ENCODE results near the gene RHOD.

The RHOD gene

DNA sequence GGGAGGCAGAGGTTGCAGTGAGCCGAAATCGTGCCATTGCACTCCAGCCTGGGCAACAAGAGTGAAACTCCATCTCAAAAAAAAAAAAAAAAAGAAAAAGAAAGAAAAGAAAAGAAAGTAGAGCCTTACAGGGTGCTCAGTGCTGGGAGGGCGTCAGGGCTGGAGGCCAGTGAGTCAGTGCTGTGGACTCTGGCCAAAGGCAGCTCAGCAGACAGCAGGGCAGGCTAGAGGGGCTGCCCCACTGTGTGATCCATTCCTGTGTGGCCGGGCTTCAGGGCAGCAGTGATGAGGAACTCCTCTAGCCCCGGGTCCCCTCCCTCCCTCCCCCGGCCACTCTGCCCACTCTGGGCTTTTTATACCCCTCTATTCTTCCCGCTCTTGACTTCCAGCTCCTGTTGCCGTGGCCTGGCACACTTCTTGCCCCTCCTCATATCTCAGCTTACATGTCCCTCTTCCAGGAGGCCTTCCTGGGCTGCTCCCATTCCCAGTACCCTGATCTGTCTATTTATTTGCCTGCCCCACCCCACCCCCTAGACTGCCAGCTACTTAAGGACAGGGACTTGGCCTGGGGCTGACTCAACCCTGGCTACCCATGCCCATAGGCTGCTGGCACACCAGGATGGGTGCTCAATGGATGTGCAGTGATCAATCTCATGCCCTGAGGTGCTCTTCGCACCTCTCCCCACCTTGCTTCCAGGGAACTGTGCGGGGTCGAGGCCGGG, 23.7 kb upstream of the RHOD start:
- no peak for DNase-seq

DNA sequence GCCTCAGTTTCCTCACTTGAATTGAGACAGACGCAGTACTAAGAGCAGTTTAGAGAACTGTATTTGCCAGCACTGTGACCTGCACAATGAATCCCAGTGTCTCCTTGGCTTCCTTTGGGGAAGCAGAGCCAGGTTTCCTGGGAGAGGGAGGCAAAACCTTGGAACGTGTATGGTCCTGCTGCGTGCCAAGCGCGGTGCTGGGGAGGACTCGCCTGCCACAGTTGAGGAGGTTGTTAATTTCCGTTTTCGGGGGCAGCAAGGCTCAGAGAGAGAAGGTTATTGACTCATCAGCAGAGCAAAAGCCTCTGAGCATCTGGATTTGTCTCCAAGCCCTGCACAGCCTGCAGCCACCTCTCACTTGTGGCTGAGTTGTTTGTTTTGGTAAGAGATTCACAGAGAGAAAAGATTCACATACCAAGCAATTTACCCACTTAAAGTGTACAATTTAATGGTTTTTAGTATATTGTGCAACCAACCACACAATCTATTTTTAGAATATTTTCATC, 22.9 kb upstream of the RHOD start:
- no peak for DNase-seq

DNA sequence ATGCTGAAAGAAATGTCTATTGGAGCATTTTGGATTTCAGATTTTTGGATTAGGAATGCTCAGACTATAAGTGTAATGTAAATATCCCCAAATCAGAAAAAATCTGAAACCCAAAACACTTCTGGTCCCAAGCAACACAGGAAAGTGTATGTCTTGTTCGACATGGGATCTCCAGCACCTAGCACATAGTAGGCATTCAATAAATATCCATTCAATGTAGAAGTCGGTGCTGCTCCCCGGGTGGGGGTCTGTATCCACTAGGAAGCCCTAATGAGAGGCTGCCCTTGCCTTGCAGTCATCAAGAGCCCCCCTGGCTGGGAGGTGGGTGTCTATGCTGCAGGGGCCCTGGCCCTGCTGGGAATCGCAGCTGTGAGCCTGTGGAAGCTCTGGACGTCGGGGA, 22.3 kb upstream of the RHOD start:
- DNase-seq, result no peak

DNA sequence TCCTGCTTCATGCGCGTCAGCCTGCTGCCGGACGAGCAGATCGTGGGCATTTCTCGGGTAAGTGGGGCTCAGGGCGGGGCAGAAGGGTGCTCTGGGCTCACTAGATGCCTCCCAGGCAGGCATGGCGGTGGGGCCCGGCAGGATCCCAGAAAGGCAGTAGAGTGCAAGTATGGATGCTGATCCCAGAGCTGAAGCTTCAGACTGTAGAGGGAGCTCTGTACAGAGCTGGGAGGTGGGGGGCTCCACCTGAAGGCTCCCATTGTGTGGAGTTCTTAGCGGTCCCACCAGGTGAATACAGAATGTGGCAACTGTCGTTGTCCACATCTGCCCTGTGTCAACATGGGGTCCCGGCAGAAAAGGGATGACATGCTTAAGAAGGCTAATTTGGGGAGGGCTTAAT, 16.5 kb upstream of the RHOD start:
- no peak for DNase-seq

DNA sequence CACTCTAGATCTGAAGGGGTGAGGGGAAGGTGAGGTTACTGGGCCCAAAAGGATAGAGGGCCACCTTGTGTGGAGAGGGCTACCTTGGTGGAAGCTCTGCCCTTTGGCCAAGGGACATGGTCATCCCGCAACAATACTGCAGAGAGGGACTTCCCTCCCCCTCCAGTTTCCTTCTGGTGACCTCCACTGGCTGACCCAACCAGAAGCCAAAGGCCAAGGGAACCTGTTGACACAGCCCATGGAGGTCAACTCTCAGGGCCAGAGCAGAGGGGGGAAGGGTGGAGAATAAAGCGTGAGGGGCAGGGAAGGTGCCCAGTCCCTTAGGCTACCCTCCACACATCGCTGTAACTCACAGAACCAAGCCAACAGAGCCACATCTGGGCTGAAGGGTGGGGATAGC, 15.0 kb upstream of the RHOD start:
- no peak for DNase-seq

DNA sequence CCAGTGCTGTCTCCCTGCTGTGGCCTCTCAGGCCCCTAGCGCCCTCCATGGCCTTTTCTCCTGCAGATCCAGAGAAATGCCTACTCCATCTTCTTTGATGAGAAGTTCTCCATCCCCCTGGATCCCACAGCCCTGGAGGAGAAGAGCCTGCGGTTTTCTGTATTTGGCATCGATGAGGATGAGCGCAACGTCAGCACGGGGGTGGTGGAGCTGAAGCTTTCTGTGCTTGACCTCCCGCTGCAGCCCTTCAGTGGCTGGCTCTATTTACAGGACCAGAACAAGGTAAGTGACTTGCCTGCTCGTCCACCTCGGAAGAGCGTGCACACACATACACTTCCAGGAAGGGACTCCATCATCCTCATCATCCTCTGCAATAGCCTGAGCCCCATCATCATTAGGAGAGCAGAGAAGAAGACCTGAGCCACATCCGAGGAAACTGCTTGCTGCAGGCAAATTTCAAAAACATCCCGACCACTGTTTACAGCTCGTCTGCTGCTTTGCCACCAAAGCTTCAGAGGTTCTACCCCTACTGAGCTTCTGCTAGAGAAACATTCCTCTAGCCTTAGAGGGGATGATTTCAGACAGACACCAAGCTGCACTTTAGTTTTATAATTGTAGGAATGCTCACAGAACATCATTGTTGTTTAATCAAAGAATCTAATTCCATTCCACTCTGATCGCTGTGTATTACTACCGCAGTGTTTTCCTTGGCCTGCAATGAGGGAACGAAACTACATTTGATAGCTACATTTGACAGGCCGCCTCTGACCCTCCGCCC, 12.9 kb upstream of the RHOD start:
- no peak for DNase-seq

DNA sequence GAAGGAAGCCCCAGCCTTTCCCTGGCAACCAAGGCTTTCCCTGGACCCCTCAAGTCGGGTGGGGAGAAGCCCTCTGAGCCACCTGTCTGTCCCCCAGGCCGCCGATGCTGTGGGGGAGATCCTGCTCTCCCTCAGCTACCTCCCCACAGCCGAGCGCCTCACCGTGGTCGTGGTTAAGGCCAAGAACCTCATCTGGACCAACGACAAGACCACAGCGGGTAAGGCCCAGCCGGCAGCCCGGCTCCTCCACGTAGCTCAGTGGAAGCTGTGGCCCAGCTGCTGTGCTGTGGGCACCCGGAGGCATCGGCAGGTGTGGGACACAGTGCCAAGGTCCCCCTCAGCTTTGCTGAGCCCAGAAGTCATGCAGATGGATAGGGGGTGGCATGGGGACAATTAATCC, 12.2 kb upstream of the RHOD start:
- DNase-seq, result no peak

DNA sequence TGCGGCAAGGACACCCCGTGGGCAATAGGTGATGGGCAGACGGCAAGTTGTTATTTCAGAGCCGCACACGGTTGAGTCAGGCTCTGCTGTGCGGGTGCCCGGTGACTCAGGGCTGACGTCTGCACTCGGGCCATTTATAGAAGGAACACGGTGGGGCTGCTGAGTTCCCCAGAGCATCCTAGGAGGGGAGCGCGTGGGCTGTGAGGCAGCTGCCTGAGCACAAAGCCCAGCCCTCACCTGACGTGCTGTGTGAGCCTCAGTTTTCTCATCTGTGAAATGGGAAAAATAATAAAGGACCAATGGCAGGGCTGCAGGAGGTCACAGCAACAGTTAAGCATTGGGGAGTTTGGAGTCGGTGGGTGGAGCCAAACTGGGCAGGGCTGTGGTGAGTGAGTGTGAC, 11.3 kb upstream of the RHOD start:
- no peak for DNase-seq

DNA sequence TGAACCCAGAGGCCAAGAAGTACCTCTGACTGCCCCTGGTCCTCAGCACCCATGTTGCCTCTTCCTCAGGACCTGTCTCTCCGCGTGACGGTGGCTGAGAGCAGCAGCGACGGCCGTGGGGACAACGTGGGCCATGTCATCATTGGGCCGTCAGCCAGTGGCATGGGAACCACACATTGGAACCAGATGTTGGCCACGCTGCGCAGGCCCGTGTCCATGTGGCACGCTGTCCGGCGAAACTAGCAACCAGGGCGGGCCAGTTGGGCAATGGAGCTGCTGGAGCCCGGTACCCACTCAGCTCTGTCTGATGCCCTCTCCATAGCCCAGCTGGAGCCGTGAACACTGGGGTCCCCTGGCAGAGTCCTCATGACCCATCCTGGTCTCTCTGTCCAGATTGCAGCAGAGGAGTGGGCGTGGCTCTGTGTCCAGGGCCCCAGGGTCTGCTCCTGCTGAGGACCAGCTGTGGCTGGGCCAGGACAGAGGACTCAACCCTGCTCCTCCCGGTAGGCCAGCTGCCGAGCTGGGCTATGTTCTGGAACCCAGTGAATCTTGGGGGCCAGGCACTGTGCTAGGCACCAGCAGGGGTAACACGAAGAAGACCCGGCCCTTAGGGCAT, 8.0 kb upstream of the RHOD start:
- no peak for DNase-seq

DNA sequence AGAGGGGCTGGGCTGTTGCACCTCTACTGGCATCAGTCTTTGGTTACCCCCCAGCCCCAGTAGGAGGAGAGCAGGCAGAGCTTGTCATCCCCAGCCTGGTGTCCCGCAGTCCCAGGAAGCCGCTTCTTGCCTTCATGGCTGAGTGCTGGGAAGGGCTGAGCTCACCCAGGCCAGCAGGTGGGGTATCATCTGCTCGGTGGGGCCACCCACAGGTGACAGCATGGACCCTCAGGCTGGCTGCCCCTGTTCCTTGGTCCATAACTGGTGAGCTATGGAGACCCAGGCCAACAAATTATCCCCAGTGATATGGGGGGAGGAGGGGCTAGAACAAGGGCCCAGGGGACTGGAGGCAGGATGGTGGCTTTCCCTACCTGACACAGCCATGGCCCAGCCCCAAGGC, 6.5 kb upstream of the RHOD start:
- no peak for DNase-seq

DNA sequence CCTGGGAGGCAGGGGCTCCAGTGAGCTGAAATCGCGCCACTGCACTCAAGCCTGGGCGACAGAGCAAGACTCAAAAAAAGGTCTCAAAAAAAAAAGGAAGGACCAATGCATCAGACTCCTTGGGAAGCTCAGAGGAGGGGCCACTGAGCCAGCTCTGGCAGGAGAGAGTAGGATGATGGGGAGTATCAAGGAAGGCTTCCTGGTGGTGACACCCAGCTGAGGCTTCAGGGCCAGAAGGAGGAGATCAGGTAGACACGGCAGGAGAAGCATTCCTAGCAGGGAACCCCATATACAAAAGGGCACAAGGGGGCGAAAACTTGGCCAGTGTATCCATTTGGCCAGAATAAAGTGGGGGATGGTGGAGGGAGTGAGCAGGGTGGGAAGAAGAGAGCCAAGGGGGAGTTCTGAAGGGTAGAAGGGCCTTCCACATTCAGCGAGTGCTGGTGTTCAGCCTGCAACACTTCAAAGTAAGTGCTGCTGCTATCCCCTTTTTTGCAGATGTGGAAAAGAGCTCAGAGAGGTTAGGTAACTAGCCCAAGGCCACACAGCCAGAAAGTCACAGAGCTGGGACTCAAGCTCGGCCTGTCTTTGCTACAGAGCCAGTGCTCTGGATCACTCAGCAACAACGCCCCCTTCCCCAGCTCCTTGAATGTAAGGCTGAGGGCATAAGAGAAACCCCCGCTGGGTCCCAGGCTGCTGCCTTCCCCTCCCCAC, 5.3 kb upstream of the RHOD start:
- DNase-seq, result no peak

DNA sequence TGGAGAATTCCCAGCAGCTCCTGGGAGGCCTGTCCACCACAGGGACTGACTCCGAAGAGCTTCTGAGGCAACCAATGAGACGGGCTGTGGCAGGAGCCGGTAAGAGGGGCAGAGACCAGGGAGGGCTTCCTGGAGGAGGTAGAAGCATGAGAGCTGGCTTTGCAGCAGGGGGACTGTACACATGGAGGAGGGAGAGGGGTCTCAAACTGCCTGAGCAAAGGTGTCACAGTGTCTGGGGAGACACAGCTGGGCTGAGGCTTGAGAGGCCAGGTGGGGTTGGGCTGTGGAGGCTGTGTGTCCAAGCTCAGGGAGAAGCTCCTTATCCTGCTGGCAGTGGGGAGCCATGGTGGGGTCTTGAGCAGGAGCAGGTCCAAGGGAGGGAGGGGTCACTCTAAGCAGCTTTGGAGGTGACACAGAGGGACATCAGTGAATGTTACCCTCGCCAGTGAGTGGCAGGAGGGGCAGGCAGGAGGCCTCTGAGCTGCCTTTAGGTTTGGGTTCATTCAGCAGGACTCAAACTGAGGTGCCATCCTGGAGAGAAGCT, 4.6 kb upstream of the RHOD start:
- DNase-seq, result no peak

DNA sequence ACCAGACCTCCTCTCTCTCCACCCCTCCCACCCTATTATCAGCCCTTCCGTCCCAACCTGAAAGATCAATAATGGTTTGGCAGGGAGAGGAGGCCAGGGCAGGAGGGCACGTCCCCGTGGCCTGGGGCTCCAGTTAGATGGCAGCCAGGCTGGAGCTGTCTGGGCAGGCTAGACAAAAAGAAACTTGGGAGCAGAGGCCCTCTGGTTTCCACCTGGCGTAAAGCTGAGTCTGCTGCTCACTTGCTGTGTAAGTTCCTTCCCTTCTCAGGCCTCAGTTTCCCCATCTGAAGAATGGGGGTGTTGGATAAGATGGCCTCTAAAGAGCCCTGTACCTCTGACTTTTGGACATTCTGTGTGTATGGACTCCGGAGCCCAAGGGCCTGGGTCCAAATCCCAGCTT, 3.8 kb upstream of the RHOD start:
- no peak for DNase-seq

DNA sequence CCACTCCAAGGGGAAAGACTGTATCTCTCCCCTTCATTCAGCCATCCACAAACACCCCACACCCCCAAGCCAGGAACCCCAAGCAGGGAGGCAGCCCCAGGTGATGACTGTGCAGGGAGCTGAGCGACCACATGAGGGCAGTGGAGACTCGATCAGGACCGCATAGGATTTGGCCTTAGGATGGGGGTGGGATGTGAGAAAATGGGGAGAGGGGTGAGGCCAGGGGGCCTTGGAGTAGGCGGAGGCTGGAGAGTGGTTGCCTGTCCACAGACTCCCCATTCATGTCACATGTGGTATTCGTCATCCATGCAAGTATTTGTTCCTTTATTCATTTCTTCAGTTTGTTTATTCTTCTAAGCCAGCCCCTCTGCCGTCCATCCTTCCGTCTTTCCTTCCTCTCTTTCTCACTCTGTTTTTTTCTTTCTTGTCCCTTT, 2.7 kb upstream of the RHOD start:
- DNase-seq, result no peak

DNA sequence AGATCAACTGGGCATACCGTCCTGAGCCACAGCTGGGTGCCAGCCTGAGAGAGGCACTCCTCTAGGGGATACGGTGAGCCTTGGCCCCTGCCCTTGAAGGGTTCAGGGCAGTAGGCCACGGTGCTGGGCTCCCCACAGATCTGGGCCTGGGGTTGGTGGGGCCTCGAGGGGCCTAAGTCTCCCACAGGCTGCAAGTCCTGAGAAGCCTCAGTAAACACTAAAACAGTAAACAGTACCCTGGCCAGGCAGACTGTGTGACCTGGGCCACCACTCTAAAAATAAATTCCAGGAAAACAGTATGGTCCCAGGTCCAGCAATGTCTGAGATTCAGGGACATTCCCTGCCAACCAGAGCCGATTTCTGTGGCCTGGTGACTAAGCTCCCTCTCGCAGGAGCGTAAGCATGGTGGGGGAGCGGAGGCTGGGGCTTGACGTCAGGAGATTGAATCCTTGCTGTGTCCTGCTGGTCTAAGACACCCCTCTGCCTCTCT, 2.3 kb upstream of the RHOD start:
- DNase-seq, result no peak

DNA sequence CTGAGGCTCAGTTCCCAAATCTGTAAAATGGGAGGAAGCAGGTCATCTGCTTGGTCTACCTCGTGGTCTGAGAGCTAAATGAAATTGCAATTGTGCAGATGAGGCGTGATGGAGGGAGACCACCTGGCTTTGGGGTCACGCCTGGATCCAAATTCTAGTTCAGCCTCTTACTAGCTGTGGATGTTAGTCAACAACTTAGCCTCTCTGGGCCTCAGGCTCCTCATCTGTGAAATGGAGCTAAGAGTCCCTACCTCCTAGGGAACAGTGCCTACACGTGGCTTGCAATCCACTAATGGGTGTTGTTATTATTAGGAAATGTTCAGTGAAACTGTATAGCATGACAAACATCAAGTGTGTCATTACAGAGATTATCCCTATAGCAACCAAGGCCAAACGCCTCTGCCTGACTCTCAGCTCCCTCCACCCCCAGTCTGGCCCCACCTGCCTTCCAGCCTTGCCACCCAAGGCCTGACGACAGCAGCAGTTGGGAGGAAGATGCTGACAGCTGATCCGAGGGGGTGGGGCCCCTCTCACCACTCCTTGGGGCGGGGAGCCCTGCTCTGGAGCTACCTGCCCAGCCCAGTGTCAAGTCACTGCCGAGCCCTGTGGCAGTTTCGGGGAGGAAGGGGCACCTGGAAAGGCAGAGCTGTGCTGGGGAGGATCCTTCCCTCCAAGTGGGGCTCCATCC, 1.7 kb upstream of the RHOD start:
- no peak for DNase-seq

DNA sequence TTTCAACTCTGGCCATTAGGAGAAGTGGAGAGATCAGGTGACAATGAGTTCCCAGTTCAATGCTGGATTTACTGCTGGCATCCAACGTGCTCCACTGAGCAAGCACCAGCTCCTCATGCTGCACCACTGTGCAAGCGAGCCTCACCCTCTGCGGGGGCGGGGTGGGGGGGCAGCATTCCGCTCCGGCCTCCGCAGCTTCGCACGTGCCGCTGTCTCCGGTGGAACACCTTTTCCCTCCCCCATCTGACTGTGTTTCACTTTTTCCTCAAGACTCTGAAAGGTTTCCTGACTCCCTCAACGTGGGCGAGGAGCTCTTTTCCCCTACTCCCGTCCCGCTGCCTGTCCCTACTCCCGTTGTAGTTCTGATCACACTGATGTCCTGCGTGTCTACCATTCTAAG, 835 bp upstream of the RHOD start:
- no peak for DNase-seq

DNA sequence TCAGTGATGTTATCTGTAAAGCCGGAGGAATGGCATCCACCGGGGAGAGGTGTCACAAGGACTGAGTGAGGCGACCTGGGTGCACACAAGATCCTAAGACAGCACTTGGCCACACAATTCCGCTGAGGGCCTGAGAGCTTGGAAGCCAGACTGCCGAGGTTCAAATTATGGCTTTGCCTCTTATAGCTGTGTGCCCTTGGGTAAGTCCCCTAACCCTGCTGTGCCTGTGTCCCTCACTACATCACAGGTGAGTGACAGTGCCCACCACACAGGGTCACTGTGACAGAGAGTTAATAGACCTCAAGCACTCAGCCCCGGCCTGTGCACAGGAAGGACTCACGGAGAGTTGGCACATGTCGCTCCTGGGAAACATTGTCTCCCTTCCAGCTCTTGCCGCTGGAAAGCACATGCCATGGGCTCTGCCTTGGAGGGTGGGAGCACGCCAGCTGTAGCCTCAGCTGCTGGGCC, 592 bp downstream of the RHOD start:
- no peak for DNase-seq

DNA sequence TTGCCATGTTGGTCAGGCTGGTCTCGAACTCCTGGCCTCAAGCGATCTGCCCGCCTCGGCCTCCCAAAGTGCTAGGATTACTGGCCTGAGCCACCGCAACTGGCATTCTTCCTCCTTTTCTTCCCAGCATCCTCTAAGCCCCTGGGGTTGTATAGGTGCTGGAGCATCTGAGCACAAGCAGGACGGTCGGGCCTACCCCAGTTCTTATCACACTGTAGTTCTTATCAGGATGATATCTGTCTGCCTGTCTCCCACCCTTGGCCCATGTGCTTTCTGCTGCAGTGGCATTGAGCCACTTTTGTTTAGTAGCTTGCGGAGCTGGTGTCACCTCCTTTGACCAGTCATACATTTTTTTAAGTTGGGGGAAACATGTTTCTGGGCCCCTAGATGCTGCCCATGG, 1.9 kb downstream of the RHOD start:
- no peak for DNase-seq

DNA sequence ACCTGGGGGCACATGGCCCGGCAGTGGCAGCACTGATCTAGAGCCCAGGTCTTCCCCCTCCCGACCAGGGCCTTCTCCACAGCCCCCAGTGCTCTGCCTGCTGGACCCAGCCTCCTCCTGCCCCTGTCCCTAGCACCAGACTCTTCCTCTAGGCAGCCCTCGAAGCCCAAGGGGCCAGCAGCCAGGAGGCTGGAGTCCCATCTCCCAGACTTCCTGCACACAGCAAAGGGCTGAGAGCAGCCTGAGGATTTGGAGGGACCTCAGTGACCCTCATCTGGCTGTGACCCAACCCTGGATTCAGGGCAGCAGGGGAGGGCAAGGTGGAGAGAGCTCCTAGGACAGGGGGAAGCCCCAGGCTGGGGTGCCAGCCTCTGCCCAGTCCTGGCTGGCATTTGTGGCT, 3.0 kb downstream of the RHOD start:
- DNase-seq, result no peak

DNA sequence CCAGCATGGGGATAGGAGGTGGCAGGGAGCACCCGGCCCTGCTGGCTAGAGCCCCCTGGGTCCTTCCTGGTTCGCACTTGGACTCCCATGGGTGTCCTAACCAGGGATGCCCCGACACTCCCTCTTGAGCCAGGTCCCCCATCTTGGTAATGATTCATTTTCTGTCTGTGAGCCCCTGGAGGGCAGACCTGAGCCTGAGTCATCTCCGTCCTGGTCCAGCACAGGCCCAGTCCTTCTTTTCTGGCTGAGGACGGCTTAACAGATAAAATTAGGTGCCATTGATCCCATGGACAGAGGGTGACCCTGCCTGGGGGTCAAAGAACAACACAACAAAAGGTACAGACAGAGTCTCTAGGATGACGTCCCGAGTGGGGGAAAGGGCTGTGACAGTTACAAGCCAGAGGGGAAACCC, 3.5 kb downstream of the RHOD start:
- no peak for DNase-seq

Data from SIG-M5 (cell line).